SU-DHL-6 (cell line): ENCODE results near the gene KRT82.

Source experiments
- CTCF ChIP-seq: fragments of 200-600 bp; sonication (generic); IDR thresholded peaks from one replicate; pipeline ENCODE4 v1.5.1; 2017; ENCODE audit warnings: antibody characterized with exemption, mild to moderate bottlenecking, low read length, moderate library complexity; ENCODE audit not compliant: insufficient read depth, poor library complexity, severe bottlenecking
- EZH2phosphoT487 ChIP-seq: fragments of 200-600 bp; sonication (generic), shearing (Covaris generic); conservative IDR thresholded peaks from 2 replicates; pipeline ENCODE4 v1.6.1; 2018; ENCODE audit warnings: mild to moderate bottlenecking, antibody characterized with exemption, low read length, moderate library complexity, mixed read lengths

DNA sequence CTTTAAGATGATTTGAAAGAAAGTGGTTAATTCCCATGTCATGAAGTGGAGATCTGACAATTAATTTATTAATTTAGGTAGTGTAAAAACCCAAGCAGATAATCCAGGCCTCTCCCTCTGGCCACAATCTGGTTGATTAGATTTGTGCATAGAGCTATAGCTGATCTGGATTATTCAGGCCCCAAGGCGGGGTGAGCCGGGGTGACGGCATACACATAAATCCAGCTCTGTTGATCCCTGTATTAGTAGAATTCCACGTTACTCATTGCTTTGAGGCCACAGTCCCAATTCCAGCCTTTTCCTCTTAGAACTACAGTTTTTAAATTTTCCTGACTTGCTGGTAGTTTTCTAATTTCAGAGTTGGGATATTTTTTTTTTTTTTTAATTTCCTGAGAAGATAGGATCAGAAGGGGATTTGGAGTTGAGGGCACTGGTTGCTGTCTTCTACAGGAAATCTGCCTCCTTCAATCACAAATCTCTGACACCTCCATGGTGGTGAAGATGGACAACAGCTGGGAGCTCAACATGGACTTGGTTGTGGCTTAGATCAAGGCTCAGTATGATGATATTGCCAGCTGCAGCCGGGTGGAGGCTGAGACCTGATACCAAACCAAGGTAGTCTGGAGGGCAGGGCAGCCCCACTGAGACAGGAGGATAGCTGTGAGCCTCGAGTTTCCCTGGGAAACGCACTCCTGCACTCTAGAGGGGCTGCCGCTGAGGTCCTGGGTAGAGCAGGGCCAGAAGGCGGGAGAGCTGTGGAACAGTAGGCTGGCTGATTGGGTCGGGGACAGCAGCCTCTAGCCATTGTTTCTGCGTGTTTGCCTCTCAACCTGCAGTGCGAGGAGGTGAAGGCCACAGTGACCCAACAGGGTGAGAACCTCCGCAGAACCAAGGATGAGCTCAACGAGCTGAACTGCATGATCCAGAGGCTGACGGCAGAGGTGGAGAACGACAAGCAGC, 58.3 kb downstream of the KRT82 start:
- no peak for TF ChIP-seq CTCF
- no peak for TF ChIP-seq EZH2phosphoT487
